Nephron progenitor cell (in vitro differentiated cells): ENCODE measurements around the gene GUK1.
A peak's percentile ranks its signal among the peaks of the same experiment; 100 is the strongest.

Source experiments
- DNase-seq: peaks from one replicate; pipeline ENCODE4 v3.0.0; 2021
- H3K27ac Mint-ChIP-seq: 2 replicates; pipeline ENCODE4 v1.8.0; 2021; ENCODE audit warnings: mild to moderate bottlenecking, moderate library complexity, mixed read lengths
- H3K27me3 Mint-ChIP-seq: 2 replicates; pipeline ENCODE4 v1.8.0; 2021; ENCODE audit warnings: mild to moderate bottlenecking, low read depth, mixed read lengths; ENCODE audit not compliant: poor library complexity
- H3K36me3 Mint-ChIP-seq: 2 replicates; pipeline ENCODE4 v1.8.0; 2021; ENCODE audit warnings: low read depth, mixed read lengths
- H3K4me1 Mint-ChIP-seq: 2 replicates; pipeline ENCODE4 v1.8.0; 2021; ENCODE audit warnings: mixed read lengths
- H3K4me3 Mint-ChIP-seq: 2 replicates; pipeline ENCODE4 v1.8.0; 2021; ENCODE audit warnings: mild to moderate bottlenecking, moderate library complexity, mixed read lengths
- H3K9me3 Mint-ChIP-seq: 2 replicates; pipeline ENCODE4 v1.8.0; 2021; ENCODE audit warnings: mild to moderate bottlenecking, moderate library complexity, mixed read lengths
- TF ChIP-seq, protein P1 (sequence below): fragments of 200-600 bp; sonication (generic); IDR thresholded peaks from 2 replicates; pipeline ENCODE4 v1.5.0; 2021; ENCODE audit warnings: antibody characterized with exemption

Gene GUK1

DNA sequence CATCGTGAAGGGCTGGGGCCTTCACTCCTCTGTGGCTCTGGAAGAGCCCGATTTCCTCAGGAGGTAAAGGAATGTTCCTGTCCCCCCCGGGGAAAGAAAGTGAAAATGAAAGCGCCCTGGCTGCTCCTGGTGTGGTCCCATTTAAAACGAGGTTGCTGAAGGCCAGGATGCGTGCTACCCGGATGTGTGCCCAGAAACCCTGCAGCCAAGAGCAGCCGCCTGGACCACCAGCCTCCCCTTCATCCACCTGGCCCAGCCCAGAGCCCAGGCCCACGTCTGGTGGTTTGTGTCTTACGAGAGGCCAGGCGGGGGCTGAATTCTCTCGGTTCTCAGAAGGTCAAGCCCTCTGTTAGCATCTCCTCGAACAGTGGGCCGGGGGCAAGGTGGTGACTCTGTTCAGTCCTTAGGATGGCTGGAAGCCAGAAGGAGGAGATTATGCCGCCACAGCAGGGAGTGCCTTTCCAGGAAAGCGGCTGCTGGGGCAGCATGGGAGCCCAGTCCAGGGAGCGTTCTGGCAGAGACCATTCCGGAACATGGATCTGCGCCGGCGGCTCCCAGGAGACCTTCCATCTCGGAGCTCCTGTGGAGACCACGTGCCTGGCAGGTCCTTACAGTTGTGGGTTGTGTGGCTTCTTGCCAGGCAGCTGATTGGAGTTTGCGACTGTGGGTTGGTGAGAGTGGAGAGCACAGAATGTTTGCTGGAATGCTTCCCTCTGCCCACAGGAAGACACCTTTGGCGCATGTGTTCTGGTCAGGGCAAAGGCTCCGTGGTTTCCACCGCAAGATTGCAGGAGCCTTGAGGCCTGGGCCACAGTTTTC lies 1.4 kb downstream of the GUK1 start:
- TF ChIP-seq, protein P1, sequence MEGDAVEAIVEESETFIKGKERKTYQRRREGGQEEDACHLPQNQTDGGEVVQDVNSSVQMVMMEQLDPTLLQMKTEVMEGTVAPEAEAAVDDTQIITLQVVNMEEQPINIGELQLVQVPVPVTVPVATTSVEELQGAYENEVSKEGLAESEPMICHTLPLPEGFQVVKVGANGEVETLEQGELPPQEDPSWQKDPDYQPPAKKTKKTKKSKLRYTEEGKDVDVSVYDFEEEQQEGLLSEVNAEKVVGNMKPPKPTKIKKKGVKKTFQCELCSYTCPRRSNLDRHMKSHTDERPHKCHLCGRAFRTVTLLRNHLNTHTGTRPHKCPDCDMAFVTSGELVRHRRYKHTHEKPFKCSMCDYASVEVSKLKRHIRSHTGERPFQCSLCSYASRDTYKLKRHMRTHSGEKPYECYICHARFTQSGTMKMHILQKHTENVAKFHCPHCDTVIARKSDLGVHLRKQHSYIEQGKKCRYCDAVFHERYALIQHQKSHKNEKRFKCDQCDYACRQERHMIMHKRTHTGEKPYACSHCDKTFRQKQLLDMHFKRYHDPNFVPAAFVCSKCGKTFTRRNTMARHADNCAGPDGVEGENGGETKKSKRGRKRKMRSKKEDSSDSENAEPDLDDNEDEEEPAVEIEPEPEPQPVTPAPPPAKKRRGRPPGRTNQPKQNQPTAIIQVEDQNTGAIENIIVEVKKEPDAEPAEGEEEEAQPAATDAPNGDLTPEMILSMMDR, result no peak
- Mint-ChIP-seq H3K9me3 (no peaks in the 10 kb centered on the region), H3K27ac (peak overlapping the region; percentile 95), H3K36me3 (no peaks in the 10 kb centered on the region), H3K4me3 (peak overlapping the region; percentile 92), H3K27me3 (peaks cover 31% of the 10 kb centered on the region), H3K4me1 (peaks cover 21% of the 10 kb centered on the region)
- no peak for DNase-seq

- no peaks in the 10 kb centered on the region for H3K36me3 Mint-ChIP-seq
- no peak for DNase-seq
- peak overlapping the region; percentile 92 for H3K4me3 Mint-ChIP-seq
- no peaks in the 10 kb centered on the region for H3K9me3 Mint-ChIP-seq
- peaks cover 21% of the 10 kb centered on the region for H3K4me1 Mint-ChIP-seq
- TF ChIP-seq, protein P1, result no peak
- peaks cover 23% of the 10 kb centered on the region for H3K27me3 Mint-ChIP-seq
- no peak overlapping the region for H3K27ac Mint-ChIP-seq
Measured at GRCh38 chr1:228142155-228142691, 2.1 kb downstream of the GUK1 start.

- Mint-ChIP-seq H3K27ac (no peak overlapping the region), H3K36me3 (no peaks in the 10 kb centered on the region), H3K4me3 (no peak overlapping the region), H3K9me3 (no peaks in the 10 kb centered on the region), H3K4me1 (peaks cover 21% of the 10 kb centered on the region), H3K27me3 (peaks cover 18% of the 10 kb centered on the region)
- DNase-seq, result no peak
- TF ChIP-seq, protein P1, result no peak
Measured at GRCh38 chr1:228142701-228143136, 2.6 kb downstream of the GUK1 start.

DNA sequence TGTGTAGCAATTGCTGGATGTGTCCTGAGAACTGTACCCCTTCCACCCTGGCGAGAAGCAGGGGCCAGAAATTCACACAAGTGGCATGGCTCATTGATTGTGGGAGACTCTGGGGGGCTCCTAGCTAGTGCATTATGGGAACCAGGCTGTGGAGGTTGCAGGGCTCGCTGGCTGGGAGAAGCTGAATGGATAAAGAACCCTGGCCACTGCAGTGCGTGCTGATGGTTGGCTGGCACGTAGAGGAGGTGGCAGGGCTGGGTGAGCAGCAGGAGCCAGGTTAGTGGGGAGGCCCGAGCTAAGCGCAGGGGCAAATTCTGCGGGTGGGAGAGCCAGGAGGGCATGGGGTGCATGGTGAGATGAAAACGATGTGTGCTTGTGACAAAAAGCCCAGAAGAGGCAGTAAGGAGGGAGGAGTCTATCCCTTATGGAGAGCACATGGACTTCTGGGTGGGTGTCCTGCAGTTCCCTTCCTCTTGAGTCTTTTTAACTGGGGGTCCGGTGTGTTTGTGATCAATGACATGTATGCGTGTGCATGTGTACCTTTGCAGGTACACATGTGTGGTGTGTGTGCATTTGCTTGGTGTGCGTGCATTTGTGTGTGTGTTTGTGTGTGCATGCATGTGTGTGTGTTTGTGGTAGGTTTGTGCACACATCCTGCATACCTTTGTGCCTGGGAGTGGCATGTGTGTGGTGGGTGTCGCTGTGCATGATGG lies 3.6 kb downstream of the GUK1 start:
- Mint-ChIP-seq H3K36me3 (no peaks in the 10 kb centered on the region), H3K9me3 (no peaks in the 10 kb centered on the region), H3K4me3 (peak overlapping the region; percentile 10), H3K4me1 (peaks cover 21% of the 10 kb centered on the region), H3K27ac (peak overlapping the region; percentile 83), H3K27me3 (peaks cover 9% of the 10 kb centered on the region)
- no peak for DNase-seq
- TF ChIP-seq, protein P1, result no peak

GRCh38 chr1:228144193-228144992 lies 4.3 kb downstream of the GUK1 start:
- Mint-ChIP-seq H3K9me3 (no peaks in the 10 kb centered on the region), H3K4me3 (peak overlapping the region; percentile 10), H3K36me3 (no peaks in the 10 kb centered on the region), H3K27ac (peak overlapping the region; percentile 83), H3K4me1 (peaks cover 21% of the 10 kb centered on the region), H3K27me3 (peaks cover 7% of the 10 kb centered on the region)
- TF ChIP-seq, protein P1, result no peak
- DNase-seq, result no peak
